Anterior cingulate cortex (tissue), 58 donors: ENCODE measurements around the gene TSPAN17.

Experiments used
- DNase-seq, 58 donors: peaks; one replicate each; lab custom pipeline; 2025; lab: John Stamatoyannopoulos, UW

TSPAN17 gene

DNA sequence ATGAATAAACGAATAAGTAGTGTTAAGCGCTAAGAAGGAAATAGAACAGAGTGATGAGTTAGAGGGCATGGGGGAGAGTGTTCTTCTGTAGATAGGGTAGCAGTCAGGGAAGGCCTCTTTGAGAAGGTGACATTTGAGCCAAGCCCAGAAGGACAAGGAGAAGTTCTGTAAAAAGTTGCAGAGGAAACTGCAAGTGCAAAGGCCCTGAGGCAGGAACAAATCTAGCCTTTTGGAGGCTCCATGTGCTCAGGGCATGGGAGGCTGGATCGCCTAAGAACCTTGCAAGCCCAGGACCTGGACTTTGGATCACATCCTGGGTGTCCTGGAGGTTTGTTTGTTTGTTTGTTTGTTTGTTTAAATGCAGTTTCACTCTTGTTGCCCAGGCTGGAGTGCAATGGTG lies 8.8 kb upstream of the TSPAN17 start:
- no peak for DNase-seq

DNA sequence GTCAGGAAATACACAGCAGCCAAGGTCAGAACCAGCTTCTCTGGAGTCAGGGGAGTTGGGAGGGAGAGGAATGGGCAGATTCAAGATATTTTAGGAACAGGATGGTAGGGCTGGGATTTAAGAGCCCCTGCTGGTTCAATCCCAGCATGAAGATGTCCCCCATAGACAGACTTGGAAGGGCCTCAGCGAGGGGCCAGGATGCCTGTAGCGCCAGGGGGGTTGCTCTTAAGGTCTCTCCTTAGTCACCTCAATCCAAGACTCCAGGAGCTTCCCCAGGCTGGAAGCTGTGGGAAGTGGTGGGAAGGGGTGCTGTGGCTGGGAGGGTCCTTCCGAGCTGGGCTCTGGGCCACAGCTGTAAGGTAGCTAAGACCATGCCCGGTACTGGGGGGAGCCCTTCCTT lies 8.1 kb upstream of the TSPAN17 start:
- DNase-seq: no peak

DNA sequence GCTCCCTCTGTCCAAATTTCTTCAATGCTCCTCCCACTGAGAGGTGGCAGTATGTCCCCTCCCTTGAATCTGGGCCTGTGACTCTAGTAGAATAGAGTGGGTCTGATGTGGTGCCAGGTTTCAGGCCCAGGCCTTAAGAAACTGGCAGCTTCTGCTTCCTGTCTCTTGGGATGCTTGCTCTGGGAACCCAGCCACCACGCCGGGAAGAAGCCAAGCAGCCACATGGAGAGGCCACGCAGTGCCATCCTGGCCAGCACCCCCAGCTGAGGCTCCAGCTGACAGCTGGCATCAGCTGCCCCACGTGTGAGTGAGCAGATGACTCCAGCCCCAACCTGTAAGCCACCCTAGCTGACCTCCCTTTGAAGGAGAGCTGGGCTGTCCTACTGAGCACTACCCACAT lies 7.3 kb upstream of the TSPAN17 start:
- peak in 53 of 58 donors; percentile 26 to 91 (median 72) for DNase-seq

DNA sequence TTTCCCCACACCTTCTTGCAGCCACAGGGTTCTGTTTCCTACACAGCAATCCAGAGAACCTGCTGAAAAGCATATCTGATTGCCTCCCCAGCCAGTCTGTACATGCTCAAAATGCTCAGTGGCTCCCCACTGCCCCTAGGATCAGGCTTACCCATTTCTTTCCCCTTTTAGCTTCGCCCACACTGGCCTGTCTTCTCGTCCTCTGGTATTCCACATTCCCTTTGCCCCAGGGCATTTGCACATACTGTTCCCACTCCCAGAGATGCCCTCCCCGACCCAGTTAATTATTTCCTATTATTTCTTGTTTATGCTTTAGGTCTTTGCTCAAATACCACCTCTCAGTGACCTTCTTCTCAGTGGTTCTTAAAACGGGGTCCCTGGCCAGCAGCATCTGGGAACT lies 6.7 kb upstream of the TSPAN17 start:
- DNase-seq: no peak

DNA sequence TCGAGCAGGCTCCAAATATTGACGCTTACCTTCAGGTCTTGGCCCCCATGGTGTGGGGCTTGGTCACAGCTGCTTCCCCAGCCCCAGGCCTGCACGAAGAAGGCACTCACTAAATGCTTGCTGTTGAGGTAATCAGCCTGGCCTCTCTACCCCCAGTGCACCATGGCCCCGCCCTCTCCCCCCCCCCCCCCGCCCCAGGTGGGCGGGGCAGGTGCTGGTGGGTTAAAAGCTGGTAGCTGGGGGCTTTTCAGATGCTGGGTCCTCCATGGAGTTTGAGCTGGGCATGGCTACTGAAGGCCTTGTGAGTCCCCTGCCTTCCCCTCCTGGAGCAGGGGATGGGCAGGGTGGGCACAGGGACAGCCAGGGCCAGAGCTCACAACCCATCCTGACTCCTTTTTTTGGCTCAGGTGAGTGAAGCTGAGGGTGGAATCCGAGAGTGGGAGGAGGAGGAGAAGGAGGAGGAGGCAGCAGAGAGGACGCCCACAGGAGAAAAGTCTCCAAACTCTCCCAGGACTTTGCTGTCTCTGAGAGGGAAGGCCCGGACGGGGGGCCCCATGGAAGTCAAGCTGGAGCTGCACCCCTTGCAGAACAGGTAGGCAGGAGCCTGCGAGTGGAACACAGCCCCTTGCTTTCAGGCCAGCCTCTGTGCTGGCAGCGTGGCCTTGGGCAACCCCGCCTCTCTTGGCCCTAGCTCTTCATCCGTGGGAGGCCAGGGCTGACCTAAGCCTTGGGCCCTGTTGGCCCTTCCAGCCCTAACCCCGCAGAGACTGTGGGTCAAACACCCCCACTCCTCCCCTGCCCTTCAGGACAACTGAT lies 4.4 kb upstream of the TSPAN17 start:
- DNase-seq: no peak

DNA sequence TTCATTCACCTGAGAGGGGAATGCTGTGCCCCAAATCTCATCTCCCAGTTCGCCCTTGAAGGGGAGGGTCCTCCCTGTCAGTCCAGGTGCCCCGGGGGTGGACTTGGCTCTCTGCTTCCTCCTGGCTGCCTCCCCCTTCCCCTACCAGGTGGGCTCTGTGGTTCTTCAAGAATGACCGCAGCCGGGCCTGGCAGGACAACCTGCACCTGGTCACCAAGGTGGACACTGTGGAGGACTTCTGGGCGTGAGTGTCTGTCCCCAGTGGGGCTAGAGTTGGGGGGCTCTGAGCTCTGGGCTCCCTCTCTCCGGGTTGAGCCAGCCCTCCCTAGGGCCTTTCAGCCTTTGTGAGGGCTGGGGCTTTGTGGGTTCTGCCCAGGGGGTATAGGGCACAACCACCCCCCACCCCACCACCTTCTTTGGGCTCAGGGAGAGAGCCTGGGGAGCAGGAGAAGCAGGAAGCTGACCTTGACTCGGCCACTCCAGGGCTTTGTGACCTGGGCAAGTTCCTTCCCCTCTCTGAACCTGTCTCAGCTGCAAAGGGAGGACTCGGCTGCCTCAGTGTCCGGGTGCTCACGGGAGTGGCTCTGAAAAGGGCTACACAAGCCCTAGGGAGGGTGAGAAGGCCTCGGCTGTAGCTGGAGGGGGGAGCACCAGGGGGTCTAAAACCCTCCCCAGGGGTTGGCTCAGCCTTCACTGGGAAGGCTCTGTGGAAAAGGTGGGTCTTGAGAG lies 3.6 kb upstream of the TSPAN17 start:
- DNase-seq: no peak

DNA sequence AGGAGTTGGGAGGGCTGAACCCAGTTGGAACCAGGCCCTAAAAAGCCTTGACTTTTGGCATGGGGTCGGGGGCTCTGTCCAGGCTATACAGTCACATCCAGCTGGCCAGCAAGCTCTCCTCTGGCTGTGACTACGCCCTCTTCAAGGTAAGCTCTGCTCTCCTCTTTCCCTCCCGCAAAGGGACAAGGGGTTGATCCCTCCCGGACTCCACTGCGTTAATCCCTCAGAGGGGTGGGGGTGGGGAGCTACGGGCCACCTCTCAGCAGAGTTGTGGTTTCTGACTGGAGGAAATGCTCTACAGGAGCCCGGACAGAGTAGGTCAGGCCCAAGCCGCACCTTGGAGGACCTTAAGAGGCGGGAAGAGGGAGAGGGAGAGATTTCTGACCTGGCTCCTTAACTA lies 3.0 kb upstream of the TSPAN17 start:
- DNase-seq: no peak

DNA sequence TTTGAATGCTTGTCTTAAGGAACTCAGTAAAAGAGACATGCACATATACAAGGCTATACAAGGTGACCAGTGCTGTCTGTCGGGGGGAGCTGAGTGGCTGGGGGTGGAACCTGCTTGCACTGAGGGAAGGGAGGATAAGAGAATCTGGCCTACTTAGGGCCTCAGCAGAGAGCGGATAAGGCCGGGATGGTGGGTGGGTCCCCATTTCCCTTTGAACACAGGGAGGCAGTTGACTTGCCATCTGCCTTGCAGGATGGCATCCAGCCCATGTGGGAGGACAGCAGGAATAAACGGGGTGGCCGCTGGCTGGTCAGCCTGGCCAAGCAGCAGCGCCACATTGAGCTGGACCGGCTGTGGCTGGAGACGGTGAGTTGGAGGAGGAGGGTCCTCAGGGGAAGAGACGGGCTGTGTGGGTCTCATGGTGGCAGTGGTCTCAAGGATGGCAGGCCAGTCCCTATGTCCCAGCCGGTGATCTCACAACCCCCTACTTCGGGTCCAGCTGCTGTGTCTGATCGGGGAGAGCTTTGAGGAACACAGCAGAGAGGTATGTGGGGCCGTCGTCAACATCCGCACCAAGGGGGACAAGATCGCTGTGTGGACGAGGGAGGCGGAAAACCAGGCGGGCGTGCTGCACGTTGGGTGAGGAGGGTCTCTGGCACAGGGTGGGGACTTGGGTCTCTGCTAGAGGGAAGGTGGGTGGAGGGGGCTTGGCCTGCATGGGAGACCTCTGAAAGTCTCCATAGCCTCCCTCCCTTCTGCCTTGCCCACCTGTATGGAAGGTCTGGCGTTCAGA lies 2.2 kb upstream of the TSPAN17 start:
- DNase-seq: peak in 2 of 58 donors; percentile 23 to 44

DNA sequence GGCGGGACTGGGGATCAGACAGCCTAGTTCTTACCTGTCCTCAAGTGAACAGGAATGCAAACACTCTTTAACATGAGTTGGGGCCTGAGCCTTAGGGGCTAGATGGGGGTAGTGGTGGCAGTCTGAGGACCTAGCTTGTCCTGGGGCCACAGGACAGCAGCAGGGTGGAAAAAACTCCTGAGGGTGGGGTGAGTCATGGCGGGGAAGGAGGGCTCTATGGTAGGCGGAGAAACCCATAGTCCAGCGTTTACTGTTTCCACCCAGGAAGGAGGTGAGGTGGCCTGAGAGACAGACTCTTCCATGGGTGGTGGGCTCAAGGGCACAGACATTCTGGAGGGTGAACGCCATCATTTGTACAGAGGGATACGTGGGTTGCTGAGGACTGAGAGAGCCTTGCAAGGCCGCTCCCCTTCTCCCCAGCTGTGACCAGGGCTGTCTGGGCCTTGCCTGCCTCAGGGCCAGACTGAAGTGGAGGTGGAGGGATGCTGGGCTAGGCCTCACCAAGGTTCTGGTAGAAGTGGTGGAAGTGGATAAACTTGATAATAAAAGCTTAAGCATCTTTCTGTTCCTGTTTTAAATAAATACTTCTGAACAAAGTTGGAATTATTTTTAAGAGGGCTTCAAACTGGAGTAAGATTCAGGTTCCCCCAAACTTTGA lies 1.1 kb upstream of the TSPAN17 start:
- DNase-seq: no peak

DNA sequence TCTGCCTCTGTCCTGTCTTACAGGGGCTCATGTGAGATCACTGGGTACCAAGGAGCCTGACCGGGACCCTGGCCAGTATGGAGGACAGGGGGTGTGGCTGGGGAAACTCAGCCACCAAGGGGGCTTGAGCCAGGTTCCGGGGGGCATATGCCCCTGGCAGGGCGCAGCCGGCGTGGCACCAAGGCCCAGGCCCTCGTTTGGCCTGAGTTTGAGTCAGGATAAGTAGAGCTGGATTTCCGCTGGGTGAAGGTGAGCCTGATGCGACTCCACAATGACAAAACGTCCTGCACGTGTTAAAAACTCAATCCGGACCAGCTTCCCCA lies 616 bp upstream of the TSPAN17 start:
- no peak for DNase-seq

DNA sequence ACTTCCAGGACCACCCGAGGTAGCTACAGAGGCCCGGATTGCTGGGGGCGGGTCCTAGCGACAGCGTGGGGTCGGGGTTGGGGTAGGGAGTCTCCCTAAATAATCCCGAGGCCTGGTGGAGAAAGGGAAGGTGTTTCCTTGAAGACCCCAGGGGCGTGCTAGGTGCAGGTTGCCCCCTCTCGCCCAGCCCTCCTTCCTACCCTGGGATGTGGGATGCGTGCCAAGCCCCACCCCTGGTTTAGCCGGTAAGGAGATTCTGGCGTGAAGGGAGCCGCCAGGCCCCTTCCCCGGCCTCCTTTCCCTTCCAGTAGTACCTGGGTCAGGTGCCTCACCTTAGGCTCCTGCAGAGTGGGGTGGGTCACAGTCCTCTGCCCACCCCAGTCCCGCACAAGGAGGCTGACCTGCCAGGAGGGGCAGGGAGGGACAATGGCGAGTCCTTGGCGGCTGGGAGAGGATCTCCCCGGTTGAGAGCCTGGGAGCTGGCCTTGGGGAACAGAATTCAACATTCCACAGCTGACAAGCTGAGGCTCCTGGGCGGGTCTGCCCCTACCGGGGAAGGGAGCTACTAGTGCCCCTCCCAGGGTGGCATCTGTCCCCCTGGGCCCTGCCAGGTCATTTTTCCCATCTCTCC lies 674 bp downstream of the TSPAN17 start:
- DNase-seq: peak in 11 of 58 donors; percentile 18 to 58 (median 33)

DNA sequence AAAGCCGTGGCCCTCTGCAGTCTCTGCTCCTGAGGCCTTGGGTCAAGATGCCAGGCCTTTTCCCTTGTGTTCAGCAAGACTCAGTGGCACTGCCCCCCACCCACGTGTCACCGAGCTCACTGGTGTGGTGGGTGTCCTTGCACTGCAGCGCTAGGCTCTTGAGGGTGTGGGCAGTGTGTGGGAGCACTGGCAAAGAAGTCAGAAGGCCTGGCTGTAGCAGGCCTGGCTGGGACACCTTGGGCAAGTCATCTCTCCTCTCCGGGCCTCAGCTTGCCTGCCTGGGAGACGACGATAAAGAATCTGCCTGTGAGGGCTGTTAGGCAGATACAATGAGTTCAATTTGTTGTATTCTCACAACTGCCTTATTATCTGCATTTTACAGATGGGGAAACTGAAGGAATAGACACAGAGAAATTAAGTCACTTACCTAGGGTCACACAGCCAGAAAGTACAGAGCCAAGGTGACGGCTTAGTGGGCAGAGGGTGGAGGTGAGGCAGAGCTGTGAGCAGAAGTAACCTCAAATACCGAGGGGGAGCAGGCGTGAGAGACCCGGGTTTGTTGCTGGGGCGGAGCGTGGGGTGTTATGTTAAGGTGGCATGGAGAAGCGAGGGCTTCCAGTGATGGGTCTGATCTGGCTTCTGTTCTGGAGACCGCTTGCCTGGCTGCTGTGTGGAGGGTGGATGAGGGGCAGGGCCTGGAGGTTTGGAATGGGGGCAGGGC lies 1.4 kb downstream of the TSPAN17 start:
- DNase-seq: no peak

DNA sequence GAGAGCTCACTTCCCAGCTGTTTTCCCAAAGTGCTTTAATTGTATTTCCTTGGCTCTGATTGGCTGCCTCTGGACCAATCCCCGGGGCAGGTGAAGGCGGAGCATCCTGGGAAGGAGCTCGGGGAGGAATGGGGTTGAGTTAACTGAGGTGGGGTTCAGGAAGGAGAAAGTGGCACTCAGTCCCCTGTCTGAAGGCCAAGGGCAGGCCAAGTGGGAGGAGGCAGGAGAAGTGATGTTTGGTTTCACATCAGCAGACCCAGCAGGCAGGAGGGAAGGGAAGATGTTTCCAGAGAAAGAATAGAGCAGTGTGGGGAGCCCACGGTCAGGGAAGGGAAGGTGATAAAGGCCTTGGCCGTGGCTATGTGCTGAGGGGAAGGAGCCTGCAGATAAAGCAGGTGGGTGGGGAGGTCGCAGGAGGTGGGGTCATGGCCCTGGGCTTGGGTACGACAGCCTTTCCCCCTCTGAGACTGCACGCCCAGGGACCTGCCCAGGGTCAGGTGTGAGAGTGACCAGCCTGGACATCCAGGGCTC lies 3.1 kb downstream of the TSPAN17 start:
- peak in 5 of 58 donors; percentile 15 to 53 (median 39) for DNase-seq

DNA sequence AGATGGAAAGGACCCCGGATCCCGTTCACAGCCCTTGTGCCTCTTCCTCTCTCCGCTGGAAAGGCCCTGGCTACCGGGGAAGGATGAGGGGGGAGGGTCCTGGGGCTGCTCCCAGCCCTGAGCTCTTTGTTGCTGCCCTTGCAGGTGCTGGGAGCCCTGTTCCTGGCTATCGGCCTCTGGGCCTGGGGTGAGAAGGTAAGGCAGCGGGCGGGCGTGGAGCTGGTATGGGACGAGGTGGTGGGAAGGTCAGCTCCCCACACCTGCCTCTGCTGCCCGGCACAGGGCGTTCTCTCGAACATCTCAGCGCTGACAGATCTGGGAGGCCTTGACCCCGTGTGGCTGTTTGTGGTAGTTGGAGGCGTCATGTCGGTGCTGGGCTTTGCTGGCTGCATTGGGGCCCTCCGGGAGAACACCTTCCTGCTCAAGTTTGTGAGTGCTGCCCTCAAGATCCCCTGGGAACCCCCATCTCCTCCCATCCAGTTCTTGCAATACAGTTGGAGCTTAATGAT lies 4.2 kb downstream of the TSPAN17 start:
- DNase-seq: no peak

DNA sequence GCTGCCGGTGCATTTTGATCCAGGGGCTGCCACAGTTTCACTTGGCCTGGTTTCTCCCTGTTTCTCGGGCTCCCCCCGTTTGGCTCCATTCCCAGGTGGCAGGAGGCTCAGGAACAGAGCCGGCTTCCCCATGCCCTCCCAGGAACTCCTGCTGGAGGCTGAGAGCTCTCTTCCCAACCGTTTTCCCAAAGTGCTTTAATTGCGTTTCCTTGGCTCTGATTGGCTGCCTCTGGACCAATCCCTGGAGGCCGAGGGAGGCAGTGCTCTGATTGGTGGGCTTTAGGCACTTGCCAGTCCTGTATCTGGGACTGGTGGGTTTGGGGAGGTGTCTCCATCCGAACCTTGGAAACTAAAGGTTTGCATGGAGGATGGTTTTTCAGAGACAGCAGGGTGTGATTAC lies 4.9 kb downstream of the TSPAN17 start:
- peak in 49 of 58 donors; percentile 14 to 82 (median 47) for DNase-seq

DNA sequence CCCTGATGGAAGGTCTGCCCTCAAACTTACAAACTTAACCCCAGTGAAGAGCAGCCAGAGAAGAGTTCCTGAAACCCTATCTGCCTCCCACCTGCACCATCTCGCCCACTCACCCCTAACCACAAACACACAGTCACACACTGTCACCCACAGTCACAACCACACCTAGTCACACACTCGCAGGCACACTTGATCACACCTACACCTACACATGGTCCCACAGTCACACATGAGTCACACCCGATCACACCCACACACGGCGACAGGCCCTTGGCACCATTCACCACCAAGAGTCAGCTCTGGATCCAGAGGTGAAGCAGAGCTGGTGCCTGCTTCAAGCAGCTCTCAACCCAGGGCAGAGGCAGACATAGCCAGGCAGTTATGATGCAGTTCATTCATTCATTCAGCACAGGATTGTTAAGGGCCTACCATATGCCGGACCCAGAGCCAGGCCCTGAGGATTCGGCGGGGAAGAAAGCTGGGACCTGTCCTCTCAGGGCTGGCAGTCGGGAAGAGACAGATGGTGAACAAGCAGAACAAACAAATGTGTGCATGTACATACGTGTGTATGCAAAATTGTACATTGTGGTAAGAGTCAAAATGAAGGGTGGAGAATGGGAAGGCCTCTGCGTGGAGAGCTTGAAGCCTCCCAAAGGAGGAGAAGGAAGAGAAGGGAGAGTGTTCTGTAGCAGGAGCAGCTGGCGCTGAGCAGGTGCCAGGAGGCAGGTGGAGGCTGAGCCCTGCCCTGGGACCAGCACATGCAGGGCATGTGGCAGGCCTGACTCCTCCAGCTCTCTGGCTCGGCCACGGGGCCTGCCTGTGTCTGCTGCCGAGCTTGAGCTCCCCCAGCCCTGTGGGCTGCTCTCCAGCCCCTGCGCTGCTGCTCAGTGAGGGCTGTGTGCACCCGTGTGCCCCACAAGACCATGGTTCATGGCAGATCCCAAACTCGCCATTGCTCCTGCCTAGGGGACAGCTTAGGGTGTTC lies 6.4 kb downstream of the TSPAN17 start:
- DNase-seq: peak in 7 of 58 donors; percentile 23 to 63 (median 41)

DNA sequence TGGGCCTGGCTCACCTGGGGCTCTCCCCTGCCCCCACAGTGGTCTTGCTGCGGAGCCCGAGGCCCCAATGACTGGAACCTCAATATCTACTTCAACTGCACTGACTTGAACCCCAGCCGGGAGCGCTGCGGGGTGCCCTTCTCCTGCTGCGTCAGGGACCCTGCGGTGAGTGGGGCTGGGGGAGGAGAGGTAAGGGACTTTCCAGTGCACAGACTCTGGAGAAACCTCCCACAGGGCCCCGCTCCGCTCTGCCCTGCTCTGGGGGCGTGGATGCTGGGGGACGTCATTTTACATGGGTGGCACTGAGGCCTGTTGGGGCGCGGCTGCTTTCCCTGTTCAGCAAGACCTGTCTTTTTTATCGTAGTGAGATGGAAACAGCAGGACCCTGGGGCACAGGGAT lies 7.6 kb downstream of the TSPAN17 start:
- DNase-seq: no peak

DNA sequence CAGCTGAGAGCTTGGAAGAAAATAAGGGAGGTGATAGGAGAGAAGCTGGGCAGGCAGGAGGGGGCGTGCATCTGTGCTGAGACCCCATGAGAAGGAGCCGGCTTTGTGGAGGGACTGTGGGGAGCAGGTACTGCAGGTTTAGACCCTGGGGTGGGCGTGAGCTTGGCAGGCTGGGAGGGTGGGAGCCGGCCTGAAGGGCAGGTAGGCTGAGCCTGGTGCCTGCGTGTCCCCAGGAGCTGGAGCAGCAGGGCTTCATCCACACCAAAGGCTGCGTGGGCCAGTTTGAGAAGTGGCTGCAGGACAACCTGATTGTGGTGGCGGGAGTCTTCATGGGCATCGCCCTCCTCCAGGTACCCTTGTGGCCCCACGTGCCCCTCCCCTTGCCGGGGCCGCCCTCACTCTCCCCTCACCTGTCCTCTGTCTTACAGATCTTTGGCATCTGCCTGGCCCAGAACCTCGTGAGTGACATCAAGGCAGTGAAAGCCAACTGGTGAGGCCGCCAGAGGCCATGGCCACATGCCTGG lies 9.2 kb downstream of the TSPAN17 start:
- DNase-seq: no peak
